Measurements from ENCODE around the gene PRICKLE1. TPM values are rescaled to one million over a fixed set of nuclear protein-coding genes. Genes with fewer than 3 reads are reported as not detected.
A peak's percentile ranks its signal among the peaks of the same experiment; 100 is the strongest.

Gene PRICKLE1
- total RNA-seq, 1 donor from 2014 or later, result 14.5 TPM

GRCh38 chr12:42593874-42594273 is 4.3 kb upstream of the PRICKLE1 start:
- intact Hi-C loops (cut with DNase I), result loop anchor here (5.0 kb wide), 1 partner anchor 198 kb away; no protein-coding TSS in a partner anchor
- ATAC-seq, result no peak

GRCh38 chr12:42590330-42590934 is 886 bp upstream of the PRICKLE1 start:
- ATAC-seq (peak; percentile 41), DNase-seq (ENCODE audit: missing footprints) (peak; percentile 65)
- intact Hi-C loops (cut with DNase I), result loop anchor here (5.0 kb wide), 1 partner anchor 202 kb away; no protein-coding TSS in a partner anchor

More at GRCh38 chr12:42593874-42594273, 4.3 kb upstream of the PRICKLE1 start:
- DNase-seq (ENCODE audit: missing footprints), result no peak

- no peak for DNase-seq (ENCODE audit: missing footprints)
- ATAC-seq, result peak; percentile 66
- intact Hi-C loops (cut with DNase I), result loop anchor here (5.0 to 10.0 kb wide), 6 partner anchors 106 to 749 kb away; no protein-coding TSS in a partner anchor
Measured at GRCh38 chr12:42588524-42589464, 752 bp downstream of the PRICKLE1 start.

GRCh38 chr12:42587601-42588523 is 1.7 kb downstream of the PRICKLE1 start:
- no peak for DNase-seq (ENCODE audit: missing footprints)
- peak; percentile 13 for ATAC-seq
- intact Hi-C loops (cut with DNase I), result loop anchor here (5.0 to 10.0 kb wide), 6 partner anchors 106 to 749 kb away; no protein-coding TSS in a partner anchor

GRCh38 chr12:42586268-42586667 is 3.3 kb downstream of the PRICKLE1 start:
- intact Hi-C loops (cut with DNase I), result loop anchor here (5.0 to 10.0 kb wide), 6 partner anchors 104 to 751 kb away; no protein-coding TSS in a partner anchor
- no peak for DNase-seq (ENCODE audit: missing footprints)
- ATAC-seq, result no peak

GRCh38 chr12:42585841-42586216 is 3.7 kb downstream of the PRICKLE1 start:
- intact Hi-C loops (cut with DNase I), result loop anchor here (5.0 to 10.0 kb wide), 6 partner anchors 104 to 751 kb away; no protein-coding TSS in a partner anchor
- no peak for DNase-seq (ENCODE audit: missing footprints)
- ATAC-seq, result no peak

GRCh38 chr12:42585154-42585840 is 4.2 kb downstream of the PRICKLE1 start:
- ATAC-seq (no peak), DNase-seq (ENCODE audit: missing footprints) (no peak)
- intact Hi-C loops (cut with DNase I), result loop anchor here (5.0 to 10.0 kb wide), 6 partner anchors 103 to 752 kb away; no protein-coding TSS in a partner anchor

- DNase-seq (ENCODE audit: missing footprints), result no peak
- intact Hi-C loops (cut with DNase I), result loop anchor here (5.0 to 10.0 kb wide), 6 partner anchors 102 to 753 kb away; no protein-coding TSS in a partner anchor
Measured at GRCh38 chr12:42584651-42585111, 4.9 kb downstream of the PRICKLE1 start.

GRCh38 chr12:42583016-42583415 is 6.5 kb downstream of the PRICKLE1 start:
- intact Hi-C loops (cut with DNase I), result loop anchor here (10.0 kb wide), 2 partner anchors 122 to 392 kb away; no protein-coding TSS in a partner anchor
- no peak for ATAC-seq
- DNase-seq (ENCODE audit: missing footprints), result no peak

More at GRCh38 chr12:42584651-42585111, 4.9 kb downstream of the PRICKLE1 start:
- no peak for ATAC-seq

- ATAC-seq, result no peak
- intact Hi-C loops (cut with DNase I), result loop anchor here (10.0 kb wide), 2 partner anchors 122 to 392 kb away; no protein-coding TSS in a partner anchor
Measured at GRCh38 chr12:42582498-42582897, 7.0 kb downstream of the PRICKLE1 start.

GRCh38 chr12:42582050-42582449 is 7.5 kb downstream of the PRICKLE1 start:
- no peak for DNase-seq (ENCODE audit: missing footprints)
- intact Hi-C loops (cut with DNase I), result loop anchor here (10.0 kb wide), 2 partner anchors 123 to 393 kb away; no protein-coding TSS in a partner anchor

More at GRCh38 chr12:42582498-42582897, 7.0 kb downstream of the PRICKLE1 start:
- no peak for DNase-seq (ENCODE audit: missing footprints)

GRCh38 chr12:42576374-42576773 is 13.2 kb downstream of the PRICKLE1 start:
- no peak for DNase-seq (ENCODE audit: missing footprints)
- no peak for ATAC-seq
- intact Hi-C loops (cut with DNase I), result no loop called here

More at GRCh38 chr12:42582050-42582449, 7.5 kb downstream of the PRICKLE1 start:
- ATAC-seq, result no peak

- ATAC-seq (no peak), DNase-seq (ENCODE audit: missing footprints) (no peak)
- intact Hi-C loops (cut with DNase I), result no loop called here
Measured at GRCh38 chr12:42575717-42576116, 13.8 kb downstream of the PRICKLE1 start.

GRCh38 chr12:42574851-42575266 is 14.7 kb downstream of the PRICKLE1 start:
- intact Hi-C loops (cut with DNase I), result no loop called here
- DNase-seq (ENCODE audit: missing footprints), result no peak
- ATAC-seq, result no peak

- ATAC-seq (no peak), DNase-seq (ENCODE audit: missing footprints) (no peak)
- intact Hi-C loops (cut with DNase I), result no loop called here
Measured at GRCh38 chr12:42571327-42572009, 18.1 kb downstream of the PRICKLE1 start.

GRCh38 chr12:42570076-42570475 is 19.5 kb downstream of the PRICKLE1 start:
- DNase-seq (ENCODE audit: missing footprints) (no peak), ATAC-seq (no peak)
- intact Hi-C loops (cut with DNase I), result no loop called here

Measured in Right ventricle myocardium inferior (tissue), 1 donor.